CD4-positive, alpha-beta T cell treated with Interleukin-2 at 100 ng/mL for 4 hours (primary cell): ENCODE data around the gene KCNC1.

Experiments used
- DNase-seq: peaks from one replicate; pipeline ENCODE4 v3.0.0-alpha.2; 2020; ENCODE audit warnings: low spot score

KCNC1 gene

GRCh38 chr11:17755891-17756290, 21.3 kb downstream of the KCNC1 start:
- no peak for DNase-seq

GRCh38 chr11:17760102-17761029, 25.8 kb downstream of the KCNC1 start:
- no peak for DNase-seq

- DNase-seq, result no peak
Measured at GRCh38 chr11:17762309-17762974, 27.9 kb downstream of the KCNC1 start.

- no peak for DNase-seq
Measured at GRCh38 chr11:17763244-17763643, 28.7 kb downstream of the KCNC1 start.

- DNase-seq, result no peak
Measured at GRCh38 chr11:17763703-17764102, 29.1 kb downstream of the KCNC1 start.

- no peak for DNase-seq
Measured at GRCh38 chr11:17764446-17765218, 30.1 kb downstream of the KCNC1 start.

- no peak for DNase-seq
Measured at GRCh38 chr11:17765356-17766072, 30.9 kb downstream of the KCNC1 start.

GRCh38 chr11:17766073-17766359, 31.4 kb downstream of the KCNC1 start:
- no peak for DNase-seq

GRCh38 chr11:17766590-17766989, 32.0 kb downstream of the KCNC1 start:
- DNase-seq, result no peak

- no peak for DNase-seq
Measured at GRCh38 chr11:17767301-17767885, 32.8 kb downstream of the KCNC1 start.

- DNase-seq, result no peak
Measured at GRCh38 chr11:17767914-17768313, 33.3 kb downstream of the KCNC1 start.

- DNase-seq, result no peak
Measured at GRCh38 chr11:17768547-17768946, 34.0 kb downstream of the KCNC1 start.

- DNase-seq, result no peak
Measured at GRCh38 chr11:17769218-17769617, 34.6 kb downstream of the KCNC1 start.

GRCh38 chr11:17770048-17770652, 35.6 kb downstream of the KCNC1 start:
- no peak for DNase-seq

- DNase-seq, result no peak
Measured at GRCh38 chr11:17770917-17771316, 36.3 kb downstream of the KCNC1 start.

- DNase-seq, result no peak
Measured at GRCh38 chr11:17771415-17771814, 36.8 kb downstream of the KCNC1 start.

GRCh38 chr11:17771841-17772401, 37.3 kb downstream of the KCNC1 start:
- no peak for DNase-seq

- DNase-seq, result no peak
Measured at GRCh38 chr11:17772704-17773600, 38.4 kb downstream of the KCNC1 start.

- no peak for DNase-seq
Measured at GRCh38 chr11:17773674-17774073, 39.1 kb downstream of the KCNC1 start.
